NCI-H526 (cell line): ENCODE data around the gene HARS1.
"Not testable (repeated sequence)": the region's sequence is repeated elsewhere in the genome, so short reads cannot be mapped to it uniquely, and the experiment has no call there.

Experiments used
- DNase-seq, 2 experiments: peaks; one replicate each; lab custom pipeline; 2025; lab: John Stamatoyannopoulos, UW

Gene HARS1

GRCh38 chr5:140690941-140691924, at the start of gene HARS1, which contains the start of gene HARS2:
HARS1 (minus strand) TSS chr5:140691370; CDS start chr5:140691304, 66 bp downstream.
HARS2 (plus strand) TSS chr5:140691455; CDS start chr5:140691649, 194 bp downstream.
- DNase-seq: peak; percentile 92 to 97

GRCh38 chr5:140737486-140737885, 46.3 kb upstream of the HARS1 start:
- DNase-seq: no peak

- peak; percentile 6 to 55 for DNase-seq
These were observed 43.2 kb upstream of the HARS1 start for GRCh38 chr5:140734354-140734753.

GRCh38 chr5:140733098-140733497, 41.9 kb upstream of the HARS1 start:
- no peak for DNase-seq

GRCh38 chr5:140725799-140726471, 34.8 kb upstream of the HARS1 start:
- no peak for DNase-seq

- peak in 1 of 2 experiments; percentile 3 for DNase-seq
These were observed 30.2 kb upstream of the HARS1 start for GRCh38 chr5:140721395-140721794.

GRCh38 chr5:140720738-140721137, 29.6 kb upstream of the HARS1 start:
- not testable (repeated sequence) for DNase-seq

- no peak for DNase-seq
These were observed 27.1 kb upstream of the HARS1 start for GRCh38 chr5:140718266-140718592.

GRCh38 chr5:140716238-140716637, 25.1 kb upstream of the HARS1 start:
- DNase-seq: not testable (repeated sequence)

GRCh38 chr5:140713562-140714094, 22.5 kb upstream of the HARS1 start:
- DNase-seq: no peak

- DNase-seq: no peak
These were observed 20.6 kb upstream of the HARS1 start for GRCh38 chr5:140711794-140712193.

GRCh38 chr5:140710899-140711552, 19.9 kb upstream of the HARS1 start:
- peak; percentile 86 to 91 for DNase-seq

GRCh38 chr5:140708787-140709186, 17.6 kb upstream of the HARS1 start:
- DNase-seq: not testable (repeated sequence)

- no peak for DNase-seq
These were observed 16.6 kb upstream of the HARS1 start for GRCh38 chr5:140707812-140708211.

GRCh38 chr5:140700177-140701144, 9.3 kb upstream of the HARS1 start, which contains the start of gene ZMAT2:
ZMAT2 (plus strand) TSS chr5:140700447; CDS start chr5:140700461, 14 bp downstream.
- peak; percentile 98 for DNase-seq

GRCh38 chr5:140696891-140697492, 5.8 kb upstream of the HARS1 start:
- no peak for DNase-seq

- no peak for DNase-seq
These were observed 3.1 kb upstream of the HARS1 start for GRCh38 chr5:140694276-140694675.

- no peak for DNase-seq
These were observed 716 bp downstream of the HARS1 start for GRCh38 chr5:140690376-140690932.

GRCh38 chr5:140678993-140679392, 12.2 kb downstream of the HARS1 start:
- no peak for DNase-seq

- no peak for DNase-seq
These were observed 13.2 kb downstream of the HARS1 start for GRCh38 chr5:140677947-140678346.
